T-helper 2 cell treated with Interferon-gamma antibody and Interleukin-4, amounts not matched to agents 100 ng/mL and 5 ng/mL, for 36 hours (primary cell): ENCODE data around the gene HLA-DRA. TPM values are rescaled to one million over a fixed set of nuclear protein-coding genes. Genes with fewer than 3 reads are reported as not detected.
"Not testable (repeated sequence)": the region's sequence is repeated elsewhere in the genome, so short reads cannot be mapped to it uniquely, and the experiment has no call there.

ENCODE experiments used
- intact Hi-C: fragments of 100-400 bp; cut with micrococcal nuclease; formaldehyde crosslinking; loops from one replicate; pipeline ENCODE4 v1.15.1; 2023
- total RNA-seq: library from RNA; stranded (reverse); gene quantifications from 2 replicates; pipeline ENCODE4 v1.2.3, GENCODE V29; 2022

Gene HLA-DRA
- total RNA-seq, 1 donor from 2014 or later, result 88.4 TPM

GRCh38 chr6:32430179-32430578 is 9.5 kb upstream of the HLA-DRA start:
- intact Hi-C loops, result loop anchor here (5.0 kb wide), 1 partner anchor 357 kb away; no protein-coding TSS in a partner anchor

GRCh38 chr6:32431142-32431541 is 8.5 kb upstream of the HLA-DRA start:
- intact Hi-C loops, result loop anchor here (5.0 kb wide), 1 partner anchor 356 kb away; no protein-coding TSS in a partner anchor

GRCh38 chr6:32432050-32432450 is 7.6 kb upstream of the HLA-DRA start:
- intact Hi-C loops, result loop anchor here (1.0 to 5.0 kb wide), 2 partner anchors 268 to 355 kb away; no protein-coding TSS in a partner anchor

- intact Hi-C loops, result loop anchor here (5.0 kb wide), 1 partner anchor 353 kb away; no protein-coding TSS in a partner anchor
Observed at GRCh38 chr6:32433950-32434349, 5.7 kb upstream of the HLA-DRA start.

- intact Hi-C loops, result no loop called here
Observed at GRCh38 chr6:32436186-32436585, 3.5 kb upstream of the HLA-DRA start.

- intact Hi-C loops, result no loop called here
Observed at GRCh38 chr6:32436995-32437836, 2.5 kb upstream of the HLA-DRA start.

- intact Hi-C loops, result no loop called here
Observed at GRCh38 chr6:32439139-32439538, 548 bp upstream of the HLA-DRA start.

GRCh38 chr6:32442243-32442667 is 2.6 kb downstream of the HLA-DRA start:
- intact Hi-C loops, result no loop called here

- intact Hi-C loops, result no loop called here
Observed at GRCh38 chr6:32442977-32443552, 3.4 kb downstream of the HLA-DRA start.

- intact Hi-C loops, result no loop called here
Observed at GRCh38 chr6:32444433-32444832, 4.7 kb downstream of the HLA-DRA start.

- intact Hi-C loops, result no loop called here
Observed at GRCh38 chr6:32445321-32445854, 5.7 kb downstream of the HLA-DRA start.

- intact Hi-C loops, result no loop called here
Observed at GRCh38 chr6:32447932-32448331, 8.2 kb downstream of the HLA-DRA start.

- intact Hi-C loops, result no loop called here
Observed at GRCh38 chr6:32449088-32449736, 9.5 kb downstream of the HLA-DRA start.

GRCh38 chr6:32457054-32457453 is 17.4 kb downstream of the HLA-DRA start:
- intact Hi-C loops, result no loop called here

GRCh38 chr6:32459781-32460424 is 20.2 kb downstream of the HLA-DRA start:
- intact Hi-C loops, result no loop called here

- intact Hi-C loops, result no loop called here
Observed at GRCh38 chr6:32460528-32460927, 20.8 kb downstream of the HLA-DRA start.

- intact Hi-C loops, result no loop called here
Observed at GRCh38 chr6:32461493-32461892, 21.8 kb downstream of the HLA-DRA start.

GRCh38 chr6:32462609-32463008 is 22.9 kb downstream of the HLA-DRA start:
- intact Hi-C loops, result no loop called here

- intact Hi-C loops, result not testable (repeated sequence)
Observed at GRCh38 chr6:32467743-32468503, 28.2 kb downstream of the HLA-DRA start.

- intact Hi-C loops, result no loop called here
Observed at GRCh38 chr6:32472781-32473375, 33.2 kb downstream of the HLA-DRA start.
